ENCODE measurements around the gene ATP6V0D1.

DNA sequence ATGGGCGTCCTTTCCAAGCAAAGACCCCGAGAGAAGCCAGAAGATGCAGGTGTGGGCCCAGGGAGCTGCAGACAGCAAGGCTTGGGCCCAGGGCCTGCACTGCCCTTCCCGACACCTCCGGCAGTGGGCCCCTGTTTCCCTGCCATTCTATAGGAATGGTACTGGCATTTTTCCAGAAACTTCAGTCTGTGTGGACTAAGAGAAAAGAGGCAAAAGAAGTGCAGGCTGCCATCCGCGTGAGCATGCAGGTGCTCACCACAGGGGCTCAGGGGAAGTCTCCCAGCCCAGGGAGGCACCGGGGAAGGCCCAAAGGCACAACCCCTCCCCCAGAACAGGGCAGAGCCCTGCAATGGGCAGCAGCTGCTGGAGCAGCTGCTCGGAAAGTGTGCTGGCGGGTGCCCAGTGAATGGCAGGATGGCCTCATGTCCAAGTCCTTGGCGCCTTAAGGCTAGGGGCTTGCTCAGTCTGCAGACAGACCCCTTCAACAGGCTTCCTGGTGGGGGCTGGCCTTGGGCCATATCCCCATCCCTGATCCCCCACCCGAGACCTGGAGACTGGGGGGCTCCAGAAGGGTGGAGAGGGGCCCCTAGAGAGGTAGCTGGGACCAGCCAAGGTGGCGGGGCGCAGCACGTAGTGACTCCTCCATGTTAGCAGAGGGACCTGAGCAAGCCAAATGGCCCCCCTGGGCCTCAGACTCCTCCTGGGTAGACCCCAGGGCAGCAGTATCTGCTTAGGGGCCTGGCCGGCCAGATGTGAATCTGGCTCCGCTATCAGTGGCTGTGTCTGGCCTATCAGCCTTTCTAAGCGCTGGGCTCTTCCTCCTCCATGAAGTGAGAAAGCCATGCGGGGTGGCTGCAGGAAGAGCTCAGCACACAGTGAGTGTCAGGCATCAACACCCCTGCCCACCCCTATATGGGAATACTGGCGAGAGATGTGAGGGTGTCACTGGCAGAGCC lies 80.9 kb downstream of the ATP6V0D1 start:
- TF ChIP-seq, protein P1, sequence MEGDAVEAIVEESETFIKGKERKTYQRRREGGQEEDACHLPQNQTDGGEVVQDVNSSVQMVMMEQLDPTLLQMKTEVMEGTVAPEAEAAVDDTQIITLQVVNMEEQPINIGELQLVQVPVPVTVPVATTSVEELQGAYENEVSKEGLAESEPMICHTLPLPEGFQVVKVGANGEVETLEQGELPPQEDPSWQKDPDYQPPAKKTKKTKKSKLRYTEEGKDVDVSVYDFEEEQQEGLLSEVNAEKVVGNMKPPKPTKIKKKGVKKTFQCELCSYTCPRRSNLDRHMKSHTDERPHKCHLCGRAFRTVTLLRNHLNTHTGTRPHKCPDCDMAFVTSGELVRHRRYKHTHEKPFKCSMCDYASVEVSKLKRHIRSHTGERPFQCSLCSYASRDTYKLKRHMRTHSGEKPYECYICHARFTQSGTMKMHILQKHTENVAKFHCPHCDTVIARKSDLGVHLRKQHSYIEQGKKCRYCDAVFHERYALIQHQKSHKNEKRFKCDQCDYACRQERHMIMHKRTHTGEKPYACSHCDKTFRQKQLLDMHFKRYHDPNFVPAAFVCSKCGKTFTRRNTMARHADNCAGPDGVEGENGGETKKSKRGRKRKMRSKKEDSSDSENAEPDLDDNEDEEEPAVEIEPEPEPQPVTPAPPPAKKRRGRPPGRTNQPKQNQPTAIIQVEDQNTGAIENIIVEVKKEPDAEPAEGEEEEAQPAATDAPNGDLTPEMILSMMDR (IDR thresholded peaks at IDR 0.05) = peak in 4 of 12 donors; percentile 1 to 15 (median 9)
- no peak for TF ChIP-seq POLR2A (IDR thresholded peaks at IDR 0.05)
